8988T (cell line): ENCODE results near the gene WDR33.
"Not testable (repeated sequence)": the region's sequence is repeated elsewhere in the genome, so short reads cannot be mapped to it uniquely, and the experiment has no call there.

Experiments
- DNase-seq: peaks from one replicate; pipeline ENCODE4 v3.0.0; 2011

The WDR33 gene

DNA sequence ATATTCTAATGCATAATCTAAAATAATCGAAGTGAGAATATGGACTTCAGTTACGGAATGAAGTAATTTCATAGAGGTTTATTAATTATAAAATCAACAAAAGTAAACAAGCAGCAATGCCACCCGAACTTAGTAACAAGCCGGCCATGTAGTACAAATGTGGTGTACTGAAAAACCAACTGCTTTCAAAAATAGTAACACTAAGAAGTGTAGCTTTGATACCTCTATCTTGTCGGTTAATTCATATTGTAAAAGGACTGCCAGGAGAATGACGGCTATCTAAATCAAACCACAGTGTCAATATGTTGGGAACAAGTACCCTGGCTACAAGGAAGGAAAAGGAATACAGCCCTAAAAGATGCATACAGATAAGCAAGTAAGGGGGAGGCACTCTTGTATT lies 48.5 kb downstream of the WDR33 start:
- DNase-seq, result no peak

DNA sequence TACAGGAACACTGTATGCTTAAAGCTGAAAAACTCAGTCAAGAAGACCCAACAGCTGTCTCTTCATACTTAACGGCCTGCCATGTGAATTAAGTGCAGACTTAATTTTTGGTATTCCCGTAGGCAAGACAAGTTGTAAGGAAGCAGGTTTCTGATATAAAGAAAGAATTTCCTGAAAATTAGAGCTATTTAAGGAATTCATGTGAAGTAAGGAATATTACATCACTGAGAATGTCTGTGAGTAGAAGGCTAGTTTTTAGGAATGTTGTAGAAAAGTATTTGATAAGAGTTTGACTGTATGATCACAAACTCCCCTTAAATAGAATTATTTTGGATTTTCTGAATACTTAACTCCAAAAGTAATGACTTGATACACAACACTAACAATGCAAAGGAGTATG lies 51.0 kb downstream of the WDR33 start:
- DNase-seq, result no peak

DNA sequence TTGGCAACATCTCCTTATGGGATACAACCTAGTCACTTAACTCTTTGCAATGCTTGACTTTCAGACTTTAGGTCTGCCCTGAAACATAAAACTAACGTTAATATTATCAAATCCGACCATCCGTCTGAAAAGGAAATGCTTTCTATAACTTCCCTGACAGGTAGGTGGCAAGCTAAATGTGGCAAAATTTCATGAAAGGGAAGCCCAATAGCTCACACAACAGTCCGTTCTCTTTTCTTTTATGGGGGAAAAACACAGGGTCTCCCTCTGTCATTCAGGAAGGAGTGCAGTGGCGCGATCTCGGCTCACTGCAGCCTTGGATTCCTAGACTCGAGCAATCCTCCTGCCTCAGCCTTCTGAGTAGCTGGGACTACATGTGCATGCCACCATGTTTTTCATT lies 56.8 kb downstream of the WDR33 start:
- DNase-seq, result no peak

DNA sequence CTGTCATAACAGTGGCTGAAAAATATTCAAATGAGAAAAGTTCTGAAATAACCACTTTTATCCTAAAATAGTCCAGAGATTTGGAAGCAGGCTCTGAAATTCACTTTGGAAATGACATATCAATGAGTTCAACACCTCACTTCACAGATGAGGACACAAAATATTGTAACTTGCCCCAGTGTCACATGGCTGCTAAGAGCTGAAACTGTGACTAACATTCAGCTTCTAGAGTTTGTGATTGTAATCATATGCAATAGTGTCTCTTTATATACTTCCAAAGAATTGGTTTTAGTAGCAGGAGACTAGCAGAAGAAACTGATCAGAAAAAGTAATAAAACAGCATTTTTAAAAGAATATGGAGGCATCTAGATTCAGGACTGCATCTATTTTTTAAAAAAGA lies 57.6 kb downstream of the WDR33 start:
- no peak for DNase-seq

DNA sequence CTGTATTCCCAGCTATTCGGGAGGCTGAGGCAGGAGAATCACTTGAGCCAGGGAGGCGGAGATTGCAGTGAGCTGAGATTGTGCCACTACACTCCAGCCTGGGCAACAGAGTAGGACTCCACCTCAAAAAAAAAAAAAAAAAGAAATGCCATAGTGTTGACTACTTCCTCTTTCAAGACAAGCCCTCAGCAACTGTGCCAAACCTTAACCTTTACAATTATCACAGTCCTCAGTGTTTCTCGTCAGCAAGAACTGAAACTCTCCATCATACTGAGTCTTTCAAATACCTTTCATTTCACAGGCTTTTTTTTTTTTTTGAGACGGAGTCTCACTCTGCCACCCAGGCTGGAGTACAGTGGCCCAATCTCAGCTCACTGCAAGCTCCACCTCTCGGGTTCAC lies 61.4 kb downstream of the WDR33 start:
- DNase-seq, result not testable (repeated sequence)

DNA sequence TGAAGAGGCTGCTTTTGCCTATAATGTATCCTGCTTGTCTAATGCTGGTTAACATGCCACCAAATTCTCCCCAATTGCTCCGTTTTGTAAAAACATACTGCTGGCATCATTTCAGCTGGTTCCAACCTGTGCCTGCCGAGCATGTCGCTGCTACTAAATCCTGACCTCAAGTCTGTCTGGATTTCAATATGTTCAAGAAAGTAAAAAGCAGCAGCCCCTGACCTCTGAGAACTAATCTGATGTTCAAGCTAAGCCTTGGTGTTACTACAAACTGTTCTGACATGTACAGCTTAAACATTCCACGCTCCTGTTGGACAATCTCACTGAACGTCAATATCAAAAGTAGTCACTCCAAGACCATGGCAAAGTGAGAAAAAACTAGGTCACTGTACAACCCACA lies 63.4 kb downstream of the WDR33 start:
- DNase-seq, result no peak

DNA sequence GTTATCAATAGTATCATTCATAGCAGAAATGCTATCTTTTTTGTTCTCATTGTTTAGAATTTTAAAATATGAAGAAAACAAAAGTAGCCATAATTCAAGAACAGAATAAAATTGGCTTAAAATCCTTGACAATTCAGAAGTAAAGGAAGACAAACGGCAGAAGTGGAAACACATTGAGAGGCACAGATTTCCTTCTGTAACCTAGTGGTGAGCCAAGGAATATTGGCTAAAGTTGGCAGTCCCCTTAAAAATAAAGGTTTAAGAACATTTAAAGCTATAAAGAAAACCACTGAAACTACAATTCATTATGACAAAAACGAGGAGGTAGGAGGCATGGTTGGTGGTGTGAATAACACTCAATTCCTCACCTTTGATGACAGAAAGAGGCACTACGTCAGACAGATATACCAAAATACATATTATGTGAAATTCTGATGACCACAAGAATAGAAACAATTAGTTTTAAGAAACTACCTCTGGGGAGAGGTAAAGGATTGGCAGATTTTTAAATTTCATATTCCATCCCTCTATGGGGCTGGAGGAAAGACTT lies 67.4 kb downstream of the WDR33 start:
- DNase-seq, result no peak

DNA sequence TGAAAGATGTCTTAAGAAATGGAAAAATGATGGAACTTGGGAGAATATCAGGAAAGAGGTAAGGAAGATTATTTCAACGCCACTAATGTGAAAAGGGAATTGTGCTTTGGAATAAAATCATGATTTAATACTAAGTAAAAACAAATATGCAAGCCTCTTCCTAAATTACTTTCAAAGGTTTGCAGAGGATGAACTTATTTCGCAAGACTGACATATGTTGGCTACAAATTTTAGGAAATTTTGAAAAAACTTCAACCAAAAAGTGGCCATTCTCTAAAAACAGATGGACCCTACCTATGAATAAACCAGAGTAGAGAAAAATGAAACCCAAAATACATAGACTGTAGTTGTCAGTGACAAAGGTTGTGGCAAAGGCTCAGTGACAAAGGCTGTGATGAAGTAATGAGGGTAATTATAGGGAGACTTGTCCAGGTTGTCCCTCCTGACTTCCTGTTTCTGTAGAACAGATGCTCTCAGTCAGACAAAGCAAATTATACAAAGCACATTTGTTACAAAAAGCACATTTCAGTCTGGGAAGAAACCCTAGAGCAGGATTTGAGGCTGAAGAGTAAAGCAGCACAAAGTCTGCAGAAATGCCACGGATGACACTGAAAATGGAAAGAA lies 70.2 kb downstream of the WDR33 start:
- no peak for DNase-seq

DNA sequence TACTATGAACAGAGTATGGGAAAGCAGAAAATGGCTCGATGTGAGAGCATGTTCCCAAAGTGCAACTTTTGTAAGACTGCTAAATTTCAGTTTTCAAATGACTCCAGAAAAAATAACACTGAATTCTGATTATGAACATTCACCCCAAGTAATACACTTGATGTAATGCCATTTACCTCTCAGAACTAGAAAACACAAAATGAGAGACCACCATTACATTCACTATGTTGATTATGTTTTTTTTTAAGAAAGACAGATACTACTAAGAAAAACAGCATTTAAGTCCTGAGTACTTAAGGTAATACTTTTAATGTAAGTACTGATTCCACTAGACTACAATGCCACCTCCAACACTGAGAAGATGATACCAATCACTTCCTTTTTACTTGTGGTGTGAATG lies 71.2 kb downstream of the WDR33 start:
- no peak for DNase-seq

DNA sequence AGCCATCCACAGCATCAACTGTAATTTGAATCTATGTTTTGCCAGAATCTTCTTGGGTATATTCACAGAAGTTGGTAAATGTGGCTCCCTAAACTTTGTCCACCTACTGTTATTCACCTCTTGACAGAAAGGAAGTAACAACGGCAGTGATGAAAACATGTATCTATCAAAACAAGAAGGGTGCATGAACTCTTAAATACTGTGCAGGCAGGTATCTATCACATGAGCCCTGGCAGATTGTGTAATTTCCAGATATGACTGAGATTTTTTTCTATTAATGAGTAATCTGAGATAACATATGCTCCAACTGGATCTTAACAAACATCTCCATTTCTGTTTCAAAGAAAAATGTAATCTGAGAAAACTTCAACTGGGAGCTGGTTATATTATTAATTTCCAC lies 73.1 kb downstream of the WDR33 start:
- no peak for DNase-seq

DNA sequence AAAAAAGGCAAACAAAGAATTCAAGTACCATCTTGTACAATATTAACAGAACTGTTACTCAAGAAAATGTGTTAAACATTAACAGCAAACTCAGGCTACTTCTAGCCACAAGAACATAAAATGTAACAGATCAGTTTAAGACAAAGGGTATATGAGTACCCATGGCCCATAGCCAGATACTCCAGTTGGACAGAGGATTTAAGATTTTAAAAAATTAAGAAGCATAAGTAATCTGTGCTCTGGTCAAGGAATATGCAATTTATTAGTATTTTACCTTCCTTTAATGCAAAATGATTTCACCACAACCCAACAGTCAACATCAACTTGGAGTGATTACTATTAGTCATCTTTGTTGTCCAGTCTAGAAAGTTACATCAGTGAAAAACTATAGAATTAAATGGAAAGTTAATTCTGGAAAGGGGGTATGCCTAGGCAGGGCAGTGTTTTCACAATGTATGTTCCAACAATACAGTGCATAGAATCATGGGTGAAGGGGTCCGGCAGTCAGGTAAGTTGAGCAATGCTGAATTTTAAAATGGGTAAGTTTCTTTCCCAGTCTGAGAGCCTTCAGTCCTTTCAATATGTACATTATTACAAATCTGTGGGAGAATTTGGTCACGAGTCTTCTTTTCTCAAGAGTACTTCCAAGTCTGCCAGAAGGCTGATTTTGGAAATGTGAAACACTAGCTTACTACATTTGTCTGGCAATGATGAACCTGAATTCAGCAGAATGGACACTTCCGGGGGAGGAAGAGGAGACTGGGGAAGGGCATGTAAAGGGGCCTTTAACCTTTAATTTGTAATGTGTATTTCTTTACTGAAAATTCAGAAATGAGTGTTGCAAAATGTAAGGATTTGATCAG lies 75.2 kb downstream of the WDR33 start:
- no peak for DNase-seq

DNA sequence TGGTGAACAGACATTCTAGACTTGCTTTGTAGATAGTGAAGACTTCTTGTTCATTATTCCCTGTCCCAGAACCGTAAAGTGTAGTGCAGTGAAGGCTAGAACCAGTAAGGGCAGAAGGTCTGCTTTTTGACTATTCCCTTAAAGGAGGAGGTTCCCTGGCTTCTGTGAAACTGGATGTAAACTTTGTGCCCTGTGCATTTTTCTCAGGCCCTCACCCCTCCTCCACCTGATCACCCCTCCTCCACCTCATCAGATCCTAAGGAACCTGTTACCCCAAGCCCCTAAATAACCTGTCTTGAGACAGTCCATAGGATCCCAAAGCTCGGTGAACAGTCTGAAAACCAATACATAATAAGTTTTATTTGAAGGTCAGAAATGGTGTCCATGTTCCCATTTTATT lies 75.9 kb downstream of the WDR33 start:
- no peak for DNase-seq

DNA sequence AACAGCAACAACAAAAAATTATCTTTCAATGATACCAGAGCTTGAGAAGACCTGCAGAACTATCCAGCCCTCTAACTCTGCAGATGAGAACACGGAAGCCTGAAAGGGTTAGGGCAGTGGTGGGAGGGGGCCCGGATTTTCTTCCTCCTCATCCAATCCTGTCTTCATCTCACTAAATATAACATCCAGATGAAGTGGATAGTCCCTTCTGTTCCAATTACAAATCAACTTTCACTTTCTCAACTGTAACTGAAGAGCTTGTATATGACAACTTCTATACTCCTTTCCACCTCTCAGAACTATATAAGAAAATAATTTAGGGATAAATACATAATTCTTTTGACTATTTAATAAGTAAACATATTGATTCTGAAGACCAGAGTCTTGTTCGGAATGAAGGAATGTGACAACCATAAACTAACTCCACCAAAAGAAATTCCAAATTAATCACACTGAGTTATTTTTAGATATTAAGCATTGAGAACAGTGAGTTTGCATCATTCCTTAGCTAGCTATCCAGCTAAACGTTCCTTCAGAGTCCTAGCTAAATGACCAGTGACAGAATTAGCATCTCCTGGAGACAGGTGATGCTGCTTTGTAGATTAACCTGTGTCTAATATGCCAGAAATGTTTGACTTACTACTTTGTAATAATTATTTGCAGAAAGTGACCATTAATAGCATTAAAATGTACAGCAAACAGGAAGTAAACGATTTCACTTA lies 77.0 kb downstream of the WDR33 start:
- no peak for DNase-seq

DNA sequence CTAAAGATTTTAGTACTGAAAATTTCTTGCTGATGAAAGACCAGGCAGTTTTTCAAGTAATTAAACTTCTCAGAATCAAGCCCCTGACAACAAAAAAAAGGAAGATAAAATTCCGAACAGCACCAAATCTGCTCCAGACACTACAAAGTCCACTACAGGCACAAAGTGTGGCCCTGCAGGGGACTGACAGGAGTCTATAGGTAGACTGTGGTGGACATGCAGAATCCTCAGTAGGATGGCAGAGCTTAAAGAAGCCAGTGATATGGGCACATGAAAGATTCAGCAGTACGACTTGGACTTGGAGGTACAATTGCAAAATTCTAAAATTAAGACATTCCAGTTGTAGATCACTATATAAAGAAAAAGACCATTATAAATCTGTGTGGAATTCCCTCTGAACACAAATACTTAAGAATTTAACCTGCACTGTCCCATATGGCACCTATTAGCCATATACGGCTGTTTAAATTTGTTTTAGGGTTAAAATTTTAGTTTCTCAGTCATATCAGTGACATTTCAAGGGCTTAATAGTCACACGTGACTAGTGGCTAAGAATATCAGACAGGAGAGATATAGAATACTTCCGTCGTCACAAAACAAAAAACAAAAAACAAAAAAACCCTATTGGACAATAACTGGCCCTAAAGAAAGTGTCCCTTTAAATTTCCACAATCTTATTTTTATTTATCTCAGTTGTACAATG lies 77.7 kb downstream of the WDR33 start:
- DNase-seq, result no peak

DNA sequence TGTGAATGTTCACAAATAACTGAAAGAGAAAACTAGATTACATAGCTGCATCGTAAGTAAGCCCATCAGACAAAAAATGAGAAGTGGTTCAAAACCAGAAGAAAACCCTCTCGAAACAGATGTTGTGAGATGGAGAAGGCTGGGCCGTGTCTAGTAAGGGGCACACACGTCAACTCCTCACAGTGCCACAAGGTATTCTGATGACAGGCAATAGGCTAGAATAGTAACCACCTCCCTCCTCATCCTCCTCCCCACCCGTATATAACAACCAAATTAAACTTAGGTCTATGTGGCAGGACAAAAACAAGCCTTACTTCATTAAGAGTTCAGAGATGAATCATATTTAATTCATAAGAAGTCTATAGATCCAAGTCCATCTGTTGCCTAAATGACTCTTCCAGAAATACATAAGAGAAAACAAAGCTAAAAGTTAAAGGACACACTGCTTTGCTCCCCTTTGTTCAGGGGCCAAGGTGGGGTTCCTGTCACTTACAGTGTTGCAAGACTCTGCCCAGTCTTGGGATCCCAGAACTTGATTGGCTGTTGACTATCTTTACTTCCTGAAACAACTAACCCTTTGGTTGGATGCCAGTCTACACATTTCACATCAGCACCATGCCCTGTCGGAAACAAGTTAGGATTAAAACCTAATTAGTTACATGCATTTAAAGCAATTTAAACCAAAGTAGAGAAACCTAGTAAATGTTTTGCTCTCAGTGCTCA lies 84.7 kb downstream of the WDR33 start:
- DNase-seq, result no peak

DNA sequence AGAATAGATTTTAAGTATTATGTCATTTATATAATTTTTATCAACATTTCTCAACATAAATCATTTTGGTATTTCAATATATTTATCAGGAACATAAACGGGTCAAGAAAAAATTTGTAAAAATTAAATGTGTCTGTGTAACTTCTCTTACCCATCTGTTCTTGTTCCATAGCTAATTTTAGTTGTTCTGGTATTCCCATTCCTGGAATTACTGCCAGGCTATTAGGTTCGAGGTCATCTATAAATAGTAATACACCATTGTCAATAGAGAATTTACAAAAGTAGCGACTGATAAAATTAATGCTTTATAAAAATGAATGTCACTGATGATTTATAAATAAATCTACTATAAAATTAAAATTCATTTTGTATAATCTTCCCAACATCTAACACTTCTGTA lies 88.2 kb downstream of the WDR33 start:
- DNase-seq, result no peak

DNA sequence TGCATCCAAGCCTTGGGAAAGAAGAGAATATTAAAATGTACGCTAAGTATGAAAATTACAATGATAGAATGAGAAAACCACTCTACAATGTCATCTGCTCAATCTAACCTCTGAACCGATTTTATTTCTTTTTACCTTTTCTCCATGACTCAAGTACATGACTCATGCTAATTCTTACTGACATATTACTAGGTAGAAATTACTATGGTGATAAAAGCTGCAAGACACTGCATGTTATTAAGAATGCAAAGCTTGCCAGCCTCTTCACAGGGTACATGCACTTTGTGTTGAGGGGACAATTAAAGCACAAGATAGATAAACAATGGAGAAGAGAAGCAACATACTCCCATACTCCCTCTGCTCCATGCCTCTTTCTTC lies 89.0 kb downstream of the WDR33 start:
- DNase-seq, result no peak

DNA sequence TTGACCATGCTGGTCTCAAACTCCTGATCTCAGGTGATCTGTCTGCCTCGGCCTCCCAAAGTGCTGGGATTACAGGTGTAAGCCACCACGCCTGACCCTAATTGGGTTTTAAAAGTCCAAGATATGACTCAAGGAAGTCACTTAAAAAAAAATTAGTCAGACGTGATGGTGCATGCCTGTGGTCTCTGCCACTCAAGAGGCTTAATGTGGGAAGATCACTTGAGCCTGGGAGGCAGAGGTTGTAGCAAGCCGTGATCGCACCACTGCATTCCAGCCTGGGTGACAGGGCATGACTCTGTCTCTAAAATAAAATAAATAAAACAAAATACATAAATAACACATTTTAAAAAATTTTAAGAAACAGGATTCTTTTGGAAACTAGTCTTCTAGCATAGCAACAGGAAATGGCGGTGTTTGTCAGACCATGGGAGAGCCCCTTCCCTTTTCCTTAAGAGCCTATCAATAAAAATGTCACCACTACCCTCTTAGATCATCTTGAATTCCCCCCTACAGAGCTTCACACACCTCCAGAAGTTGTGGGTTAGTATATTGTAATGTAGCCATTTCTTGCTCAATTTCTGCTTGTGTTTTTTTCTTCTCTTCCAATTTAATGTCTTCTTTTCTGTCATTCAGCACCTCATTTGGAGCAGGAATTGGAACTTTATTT lies 89.5 kb downstream of the WDR33 start:
- DNase-seq, result no peak

DNA sequence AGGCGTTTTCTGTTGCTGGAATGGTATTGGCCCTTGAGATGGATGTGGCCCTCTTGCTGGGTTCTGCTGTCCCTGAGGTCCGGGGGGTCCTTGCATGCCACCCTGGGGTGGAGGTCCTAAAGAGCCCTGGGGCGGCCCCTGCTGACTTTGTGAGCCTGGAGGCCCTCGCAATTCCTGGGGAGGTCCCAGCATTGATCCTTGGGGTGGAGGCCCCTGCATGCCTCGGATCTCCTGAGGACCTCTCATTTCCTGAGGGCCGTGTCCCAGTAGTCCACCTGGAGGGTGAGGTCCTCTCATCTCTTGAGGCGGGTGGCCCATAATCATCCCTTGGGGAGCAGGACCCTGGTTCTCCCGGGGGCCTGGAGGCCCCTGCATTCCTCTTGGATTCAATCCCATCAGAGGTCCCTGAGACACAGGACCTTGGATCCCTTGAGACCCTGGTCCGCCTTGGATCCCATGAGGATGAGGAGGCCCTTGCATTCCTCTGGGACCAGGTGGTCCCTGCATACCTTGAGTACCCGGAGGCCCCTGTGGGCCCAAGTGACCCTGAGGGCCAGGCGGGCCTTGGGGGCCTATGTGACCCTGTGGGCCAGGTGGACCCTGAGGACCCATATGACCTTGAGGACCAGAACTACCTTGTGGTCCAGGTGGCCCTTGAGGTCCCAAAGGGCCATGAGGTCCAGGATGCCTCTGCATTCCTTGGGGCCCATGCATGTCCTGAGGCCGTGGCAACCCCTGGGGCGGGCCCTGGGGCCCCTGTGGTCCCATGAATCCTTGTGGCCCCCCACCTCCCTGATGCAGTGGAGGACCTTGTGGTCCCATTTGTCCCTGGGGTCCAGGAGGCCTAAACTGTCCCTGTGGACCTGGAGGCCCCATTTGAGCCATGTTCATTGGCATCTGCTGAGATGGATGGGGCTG lies 91.4 kb downstream of the WDR33 start:
- DNase-seq, result no peak

DNA sequence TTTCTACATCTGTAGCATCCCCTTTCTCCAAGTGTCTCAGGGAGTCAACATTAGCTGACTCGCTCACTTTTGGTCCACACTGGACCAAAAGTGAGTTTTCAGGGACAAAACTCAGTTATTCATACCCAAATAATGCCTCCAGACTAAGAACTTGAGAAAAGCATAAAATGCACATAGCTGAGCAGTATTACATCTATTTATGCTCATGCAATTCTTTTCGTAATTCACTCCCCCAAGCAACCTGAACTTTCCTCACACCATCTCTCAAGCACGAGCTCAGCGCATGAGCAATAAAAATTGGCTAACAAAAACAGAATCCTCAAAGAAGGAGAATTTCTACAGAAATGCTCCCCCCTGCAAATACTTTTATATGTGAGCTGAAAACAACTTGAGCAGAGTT lies 92.7 kb downstream of the WDR33 start:
- no peak for DNase-seq
